ENCODE measurements around the gene GIMAP2.
"Not testable (repeated sequence)": the region's sequence is repeated elsewhere in the genome, so short reads cannot be mapped to it uniquely, and the experiment has no call there.

- not testable (repeated sequence) for TF ChIP-seq CTCF, EZH2, EZH2phosphoT487 (IDR thresholded peaks at IDR 0.05)
Observed at GRCh38 chr7:150680364-150680763, 5.1 kb upstream of the GIMAP2 start.
